K562 (cell line): ENCODE data around the gene CLEC17A. TPM values are rescaled to one million over a fixed set of nuclear protein-coding genes. Genes with fewer than 3 reads are reported as not detected.

Experiments used
- BCL6 ChIP-seq: fragments of 250-450 bp; sonication (Bioruptor Pico); IDR thresholded peaks from 2 replicates; pipeline ENCODE4 v1.4.0; 2020
- CHCHD3 ChIP-seq: fragments of 250-450 bp; sonication (Bioruptor Pico); IDR thresholded peaks from 2 replicates; pipeline ENCODE4 v2.1.2; 2022; ENCODE audit warnings: mild to moderate bottlenecking
- CREB3L1 ChIP-seq: fragments of 450-650 bp; IDR thresholded peaks from 2 replicates; pipeline ENCODE4 v1.6.1; 2014; ENCODE audit warnings: low read depth, mild to moderate bottlenecking, moderate library complexity, borderline replicate concordance
- DEAF1 ChIP-seq: fragments of 450-650 bp; formaldehyde crosslinking; IDR thresholded peaks from 2 replicates; pipeline ENCODE4 v1.4.0; 2020; ENCODE audit warnings: mild to moderate bottlenecking, moderate library complexity
- DMBX1 ChIP-seq: fragments of 250-450 bp; sonication (Bioruptor Pico); IDR thresholded peaks from 2 replicates; pipeline ENCODE4 v1.8.0; 2022; ENCODE audit warnings: inconsistent platforms, mild to moderate bottlenecking, moderate library complexity, borderline replicate concordance
- HCFC1 ChIP-seq: IDR thresholded peaks from 2 replicates; pipeline ENCODE4 v1.6.1; 2012; ENCODE audit warnings: low read depth, low read length, improper control_type of control experiment
- MNT ChIP-seq, 2 experiments: fragments of 450-650 bp; conservative IDR thresholded peaks; 2 replicates each; pipeline ENCODE4 v1.6.1; 2017; ENCODE audit warnings: mild to moderate bottlenecking in 2 of 2, moderate library complexity in 2 of 2
- SIX5 ChIP-seq, 2 experiments: IDR thresholded peaks; 2 replicates each; pipeline ENCODE4 v1.6.1; 2011; ENCODE audit warnings: low read length in 2 of 2, borderline replicate concordance in 1 of 2, low read depth in 1 of 2, mild to moderate bottlenecking in 1 of 2, moderate library complexity in 1 of 2; ENCODE audit not compliant: insufficient read depth in 1 of 2
- TEAD2 ChIP-seq: fragments of 450-650 bp; IDR thresholded peaks from 2 replicates; pipeline ENCODE4 v1.6.1; 2016; ENCODE audit warnings: missing genetic modification characterization, control low read depth, missing compliant biosample characterization
- ZNF217 ChIP-seq: sonication (generic); formaldehyde crosslinking; IDR thresholded peaks from 2 replicates; pipeline ENCODE4 v1.8.0; 2022; ENCODE audit warnings: mild to moderate bottlenecking, missing genetic modification reagents
- polyA plus RNA-seq, 8 experiments: library from polyadenylated mRNA; depleted of rRNA in 4 of 8; stranded (reverse) in 5 of 8; unstranded in 3 of 8; fragments of >200 nt; fragmentation: Nextera tagmentation in 2 of 8; fragmentation: Illumina TruSeq in 1 of 8; extraction: Ambion mirVana in 2 of 8; extraction: Trizol in 1 of 8; gene quantifications; 2 replicates each; pipeline versions ENCODE4 v1.2.1 to v1.2.3, GENCODE V29; 2011 to 2014; ENCODE audit warnings: inconsistent platforms in 1 of 8, missing spikeins in 1 of 8
- total RNA-seq, 7 experiments: library from RNA; depleted of rRNA in 6 of 7; stranded (reverse); fragments of >200 nt in 6 of 7; fragmentation: Illumina TruSeq in 2 of 7; extraction: Trizol in 2 of 7; gene quantifications; 2 replicates each; pipeline versions ENCODE4 v1.2.1 to v1.2.3, GENCODE V29; 2011 to 2021; ENCODE audit warnings: low replicate concordance in 1 of 7
- TF ChIP-seq, protein P1 (sequence below), 2 experiments: fragments of 450-650 bp; IDR thresholded peaks; 2 replicates each; pipeline ENCODE4 v1.6.1; 2018; ENCODE audit warnings: mild to moderate bottlenecking in 2 of 2, low read depth in 1 of 2; ENCODE audit not compliant: partially characterized antibody in 2 of 2
- TF ChIP-seq, protein P2 (sequence below): fragments of 450-650 bp; conservative IDR thresholded peaks from 2 replicates; pipeline ENCODE4 v1.6.1; 2016; ENCODE audit warnings: missing genetic modification characterization, low read depth, mild to moderate bottlenecking, missing compliant biosample characterization, moderate library complexity
- TF ChIP-seq, protein P3 (sequence below): sonication (generic); formaldehyde crosslinking; IDR thresholded peaks from 2 replicates; pipeline ENCODE4 v1.8.0; 2023; ENCODE audit warnings: mild to moderate bottlenecking, missing genetic modification reagents

CLEC17A gene
- total and polyA plus RNA-seq, 9 of the 15 experiments (the other 6 are each of a cell fraction or from before 2014, with no cell fraction given): 0.03 TPM; not detected in 8

DNA sequence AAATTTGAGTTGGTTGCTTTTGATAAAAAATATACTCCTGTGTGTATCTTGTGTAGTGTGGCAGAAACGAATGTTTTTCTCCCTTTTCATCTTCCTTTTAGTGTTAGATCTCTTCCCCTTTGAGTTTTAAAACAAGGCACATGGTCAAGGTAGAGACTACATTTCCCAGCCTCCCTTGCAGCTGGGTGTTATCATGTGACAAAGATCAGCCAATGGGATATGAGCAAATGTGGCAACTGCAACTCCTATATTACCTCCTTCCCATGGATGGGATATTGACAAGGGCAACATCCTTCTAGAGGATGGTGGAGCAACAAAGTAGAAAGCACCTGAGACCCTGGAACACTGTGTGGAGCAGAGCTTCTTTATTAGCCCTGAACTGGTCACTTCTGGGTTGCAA is 49.4 kb downstream of the CLEC17A start (continued):
- TF ChIP-seq DEAF1 (CRISPR knock-in tag): no peak
- TF ChIP-seq BCL6: no peak
- peak in 1 of 2 experiments; percentile 33; a peak in 1 of 4 replicates for TF ChIP-seq MNT (conservative IDR thresholded peaks at IDR 0.05)
- no peak for TF ChIP-seq CHCHD3 (CRISPR knock-in tag)
- no peak for TF ChIP-seq TEAD2 (tag)
- TF ChIP-seq, protein P1, sequence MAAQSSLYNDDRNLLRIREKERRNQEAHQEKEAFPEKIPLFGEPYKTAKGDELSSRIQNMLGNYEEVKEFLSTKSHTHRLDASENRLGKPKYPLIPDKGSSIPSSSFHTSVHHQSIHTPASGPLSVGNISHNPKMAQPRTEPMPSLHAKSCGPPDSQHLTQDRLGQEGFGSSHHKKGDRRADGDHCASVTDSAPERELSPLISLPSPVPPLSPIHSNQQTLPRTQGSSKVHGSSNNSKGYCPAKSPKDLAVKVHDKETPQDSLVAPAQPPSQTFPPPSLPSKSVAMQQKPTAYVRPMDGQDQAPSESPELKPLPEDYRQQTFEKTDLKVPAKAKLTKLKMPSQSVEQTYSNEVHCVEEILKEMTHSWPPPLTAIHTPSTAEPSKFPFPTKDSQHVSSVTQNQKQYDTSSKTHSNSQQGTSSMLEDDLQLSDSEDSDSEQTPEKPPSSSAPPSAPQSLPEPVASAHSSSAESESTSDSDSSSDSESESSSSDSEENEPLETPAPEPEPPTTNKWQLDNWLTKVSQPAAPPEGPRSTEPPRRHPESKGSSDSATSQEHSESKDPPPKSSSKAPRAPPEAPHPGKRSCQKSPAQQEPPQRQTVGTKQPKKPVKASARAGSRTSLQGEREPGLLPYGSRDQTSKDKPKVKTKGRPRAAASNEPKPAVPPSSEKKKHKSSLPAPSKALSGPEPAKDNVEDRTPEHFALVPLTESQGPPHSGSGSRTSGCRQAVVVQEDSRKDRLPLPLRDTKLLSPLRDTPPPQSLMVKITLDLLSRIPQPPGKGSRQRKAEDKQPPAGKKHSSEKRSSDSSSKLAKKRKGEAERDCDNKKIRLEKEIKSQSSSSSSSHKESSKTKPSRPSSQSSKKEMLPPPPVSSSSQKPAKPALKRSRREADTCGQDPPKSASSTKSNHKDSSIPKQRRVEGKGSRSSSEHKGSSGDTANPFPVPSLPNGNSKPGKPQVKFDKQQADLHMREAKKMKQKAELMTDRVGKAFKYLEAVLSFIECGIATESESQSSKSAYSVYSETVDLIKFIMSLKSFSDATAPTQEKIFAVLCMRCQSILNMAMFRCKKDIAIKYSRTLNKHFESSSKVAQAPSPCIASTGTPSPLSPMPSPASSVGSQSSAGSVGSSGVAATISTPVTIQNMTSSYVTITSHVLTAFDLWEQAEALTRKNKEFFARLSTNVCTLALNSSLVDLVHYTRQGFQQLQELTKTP (IDR thresholded peaks at IDR 0.05; ENCODE audit: low read depth in 1 of 2, partially characterized antibody in 2 of 2): peak in 1 of 2 experiments; percentile 50
- 0 out of 2 replicates have a peak, but pooled peaks have one; percentile 69 for TF ChIP-seq CREB3L1
- TF ChIP-seq, protein P2, sequence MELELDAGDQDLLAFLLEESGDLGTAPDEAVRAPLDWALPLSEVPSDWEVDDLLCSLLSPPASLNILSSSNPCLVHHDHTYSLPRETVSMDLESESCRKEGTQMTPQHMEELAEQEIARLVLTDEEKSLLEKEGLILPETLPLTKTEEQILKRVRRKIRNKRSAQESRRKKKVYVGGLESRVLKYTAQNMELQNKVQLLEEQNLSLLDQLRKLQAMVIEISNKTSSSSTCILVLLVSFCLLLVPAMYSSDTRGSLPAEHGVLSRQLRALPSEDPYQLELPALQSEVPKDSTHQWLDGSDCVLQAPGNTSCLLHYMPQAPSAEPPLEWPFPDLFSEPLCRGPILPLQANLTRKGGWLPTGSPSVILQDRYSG: no peak
- TF ChIP-seq DMBX1 (CRISPR knock-in tag): no peak
- TF ChIP-seq, protein P3, sequence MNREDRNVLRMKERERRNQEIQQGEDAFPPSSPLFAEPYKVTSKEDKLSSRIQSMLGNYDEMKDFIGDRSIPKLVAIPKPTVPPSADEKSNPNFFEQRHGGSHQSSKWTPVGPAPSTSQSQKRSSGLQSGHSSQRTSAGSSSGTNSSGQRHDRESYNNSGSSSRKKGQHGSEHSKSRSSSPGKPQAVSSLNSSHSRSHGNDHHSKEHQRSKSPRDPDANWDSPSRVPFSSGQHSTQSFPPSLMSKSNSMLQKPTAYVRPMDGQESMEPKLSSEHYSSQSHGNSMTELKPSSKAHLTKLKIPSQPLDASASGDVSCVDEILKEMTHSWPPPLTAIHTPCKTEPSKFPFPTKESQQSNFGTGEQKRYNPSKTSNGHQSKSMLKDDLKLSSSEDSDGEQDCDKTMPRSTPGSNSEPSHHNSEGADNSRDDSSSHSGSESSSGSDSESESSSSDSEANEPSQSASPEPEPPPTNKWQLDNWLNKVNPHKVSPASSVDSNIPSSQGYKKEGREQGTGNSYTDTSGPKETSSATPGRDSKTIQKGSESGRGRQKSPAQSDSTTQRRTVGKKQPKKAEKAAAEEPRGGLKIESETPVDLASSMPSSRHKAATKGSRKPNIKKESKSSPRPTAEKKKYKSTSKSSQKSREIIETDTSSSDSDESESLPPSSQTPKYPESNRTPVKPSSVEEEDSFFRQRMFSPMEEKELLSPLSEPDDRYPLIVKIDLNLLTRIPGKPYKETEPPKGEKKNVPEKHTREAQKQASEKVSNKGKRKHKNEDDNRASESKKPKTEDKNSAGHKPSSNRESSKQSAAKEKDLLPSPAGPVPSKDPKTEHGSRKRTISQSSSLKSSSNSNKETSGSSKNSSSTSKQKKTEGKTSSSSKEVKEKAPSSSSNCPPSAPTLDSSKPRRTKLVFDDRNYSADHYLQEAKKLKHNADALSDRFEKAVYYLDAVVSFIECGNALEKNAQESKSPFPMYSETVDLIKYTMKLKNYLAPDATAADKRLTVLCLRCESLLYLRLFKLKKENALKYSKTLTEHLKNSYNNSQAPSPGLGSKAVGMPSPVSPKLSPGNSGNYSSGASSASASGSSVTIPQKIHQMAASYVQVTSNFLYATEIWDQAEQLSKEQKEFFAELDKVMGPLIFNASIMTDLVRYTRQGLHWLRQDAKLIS: no peak
- TF ChIP-seq SIX5 (IDR thresholded peaks at IDR 0.05; ENCODE audit: borderline replicate concordance in 1 of 2, insufficient read depth in 1 of 2, low read depth in 1 of 2, low read length in 2 of 2): peak; percentile 74 to 79
- TF ChIP-seq HCFC1: peak; percentile 91
- no peak for TF ChIP-seq ZNF217
